HepG2 (cell line): ENCODE data around the gene GDPD1. TPM values are rescaled to one million over a fixed set of nuclear protein-coding genes. Genes with fewer than 3 reads are reported as not detected.

Source experiments
- GLI4 ChIP-seq: sonication (generic); formaldehyde crosslinking; IDR thresholded peaks from 2 replicates; pipeline ENCODE4 v1.5.1; 2020; ENCODE audit warnings: missing genetic modification reagents, mild to moderate bottlenecking, moderate library complexity, borderline replicate concordance
- HOXA3 ChIP-seq: sonication (generic); formaldehyde crosslinking; IDR thresholded peaks from 2 replicates; pipeline ENCODE4 v1.5.0; 2020; ENCODE audit warnings: missing genetic modification reagents
- KMT2A ChIP-seq: sonication (generic); formaldehyde crosslinking; IDR thresholded peaks from 2 replicates; pipeline ENCODE4 v1.4.0; 2020; ENCODE audit warnings: missing genetic modification reagents
- NAIF1 ChIP-seq: sonication (generic); formaldehyde crosslinking; IDR thresholded peaks from 2 replicates; pipeline ENCODE4 v1.5.0; 2020; ENCODE audit warnings: mild to moderate bottlenecking, missing genetic modification reagents, borderline replicate concordance
- NCOA2 ChIP-seq: sonication (generic); formaldehyde crosslinking; IDR thresholded peaks from 2 replicates; pipeline ENCODE4 v1.8.0; 2022; ENCODE audit warnings: inconsistent platforms
- NCOA5 ChIP-seq: sonication (generic); formaldehyde crosslinking; IDR thresholded peaks from 2 replicates; pipeline ENCODE4 v1.4.0; 2020; ENCODE audit warnings: missing genetic modification reagents
- PLSCR1 ChIP-seq: sonication (generic); formaldehyde crosslinking; IDR thresholded peaks from 2 replicates; pipeline ENCODE4 v1.5.0; 2020; ENCODE audit warnings: missing genetic modification reagents, mild to moderate bottlenecking, borderline replicate concordance
- REL ChIP-seq: sonication (generic); formaldehyde crosslinking; conservative IDR thresholded peaks from 2 replicates; pipeline ENCODE4 v1.8.0; 2022; ENCODE audit warnings: mild to moderate bottlenecking, missing genetic modification reagents, moderate library complexity
- TSC22D2 ChIP-seq: sonication (generic); formaldehyde crosslinking; IDR thresholded peaks from 2 replicates; pipeline ENCODE4 v1.5.1; 2020; ENCODE audit warnings: missing genetic modification reagents, mild to moderate bottlenecking, borderline replicate concordance
- XBP1 ChIP-seq: sonication (generic); formaldehyde crosslinking; IDR thresholded peaks from 2 replicates; pipeline ENCODE4 v1.5.0; 2020; ENCODE audit warnings: missing genetic modification reagents
- ZBTB7A ChIP-seq: sonication (generic); formaldehyde crosslinking; IDR thresholded peaks from 2 replicates; pipeline ENCODE4 v1.8.0; 2022; ENCODE audit warnings: mild to moderate bottlenecking, missing genetic modification reagents
- ZFP1 ChIP-seq: IDR thresholded peaks from 2 replicates; pipeline ENCODE4 v1.6.1; 2016
- ZNF136 ChIP-seq: sonication (generic); formaldehyde crosslinking; IDR thresholded peaks from 2 replicates; pipeline ENCODE4 v1.8.1; 2022; ENCODE audit warnings: low read depth, mild to moderate bottlenecking, moderate library complexity, missing genetic modification reagents
- ZNF20 ChIP-seq: sonication (generic); formaldehyde crosslinking; IDR thresholded peaks from 2 replicates; pipeline ENCODE4 v1.4.0; 2020; ENCODE audit warnings: mild to moderate bottlenecking, moderate library complexity, missing genetic modification reagents
- ZNF230 ChIP-seq: sonication (generic); formaldehyde crosslinking; IDR thresholded peaks from 2 replicates; pipeline ENCODE4 v1.4.0; 2020; ENCODE audit warnings: mild to moderate bottlenecking, missing genetic modification reagents
- ZNF337 ChIP-seq: sonication (generic); formaldehyde crosslinking; IDR thresholded peaks from 2 replicates; pipeline ENCODE4 v1.5.1; 2020; ENCODE audit warnings: missing genetic modification reagents, low read depth, mild to moderate bottlenecking, borderline replicate concordance
- ZNF574 ChIP-seq: sonication (generic); formaldehyde crosslinking; IDR thresholded peaks from 2 replicates; pipeline ENCODE4 v1.4.0; 2020; ENCODE audit warnings: missing genetic modification reagents
- ZNF598 ChIP-seq: sonication (generic); formaldehyde crosslinking; IDR thresholded peaks from 2 replicates; pipeline ENCODE4 v1.5.1; 2020; ENCODE audit warnings: mild to moderate bottlenecking, missing genetic modification reagents, borderline replicate concordance
- ZNF83 ChIP-seq: sonication (generic); formaldehyde crosslinking; IDR thresholded peaks from 2 replicates; pipeline ENCODE4 v1.4.0; 2020; ENCODE audit warnings: missing genetic modification reagents, mild to moderate bottlenecking, borderline replicate concordance
- polyA plus RNA-seq, 8 experiments: library from polyadenylated mRNA; depleted of rRNA in 3 of 8; stranded (reverse) in 7 of 8; unstranded in 1 of 8; fragments of >200 nt; fragmentation: Illumina TruSeq in 4 of 8; extraction: Trizol in 4 of 8; gene quantifications; 2 replicates each; pipeline versions ENCODE4 v1.2.1 to v1.2.3, GENCODE V29; 2011 to 2016; ENCODE audit warnings: low read depth in 4 of 8, missing spikeins in 1 of 8, mixed read lengths in 1 of 8; ENCODE audit not compliant: insufficient read depth in 1 of 8
- total RNA-seq, 5 experiments: library from RNA; depleted of rRNA; stranded (reverse); fragments of >200 nt; fragmentation: Illumina TruSeq; extraction: Trizol; gene quantifications; 2 replicates each; pipeline ENCODE4 v1.2.3, GENCODE V29; 2016; ENCODE audit warnings: low read depth in 1 of 5
- TF ChIP-seq, protein P1 (sequence below): sonication (generic); formaldehyde crosslinking; IDR thresholded peaks from 2 replicates; pipeline ENCODE4 v1.9.0; 2021; ENCODE audit warnings: missing genetic modification reagents, borderline replicate concordance
- TF ChIP-seq, protein P2 (sequence below): sonication (generic); formaldehyde crosslinking; IDR thresholded peaks from 2 replicates; pipeline ENCODE4 v1.4.0; 2020; ENCODE audit warnings: missing genetic modification reagents

The GDPD1 gene
- total and polyA plus RNA-seq, 2 of the 13 experiments (the other 11 are each of a cell fraction or from before 2014, with no cell fraction given), result 6.0 to 7.7 TPM

DNA sequence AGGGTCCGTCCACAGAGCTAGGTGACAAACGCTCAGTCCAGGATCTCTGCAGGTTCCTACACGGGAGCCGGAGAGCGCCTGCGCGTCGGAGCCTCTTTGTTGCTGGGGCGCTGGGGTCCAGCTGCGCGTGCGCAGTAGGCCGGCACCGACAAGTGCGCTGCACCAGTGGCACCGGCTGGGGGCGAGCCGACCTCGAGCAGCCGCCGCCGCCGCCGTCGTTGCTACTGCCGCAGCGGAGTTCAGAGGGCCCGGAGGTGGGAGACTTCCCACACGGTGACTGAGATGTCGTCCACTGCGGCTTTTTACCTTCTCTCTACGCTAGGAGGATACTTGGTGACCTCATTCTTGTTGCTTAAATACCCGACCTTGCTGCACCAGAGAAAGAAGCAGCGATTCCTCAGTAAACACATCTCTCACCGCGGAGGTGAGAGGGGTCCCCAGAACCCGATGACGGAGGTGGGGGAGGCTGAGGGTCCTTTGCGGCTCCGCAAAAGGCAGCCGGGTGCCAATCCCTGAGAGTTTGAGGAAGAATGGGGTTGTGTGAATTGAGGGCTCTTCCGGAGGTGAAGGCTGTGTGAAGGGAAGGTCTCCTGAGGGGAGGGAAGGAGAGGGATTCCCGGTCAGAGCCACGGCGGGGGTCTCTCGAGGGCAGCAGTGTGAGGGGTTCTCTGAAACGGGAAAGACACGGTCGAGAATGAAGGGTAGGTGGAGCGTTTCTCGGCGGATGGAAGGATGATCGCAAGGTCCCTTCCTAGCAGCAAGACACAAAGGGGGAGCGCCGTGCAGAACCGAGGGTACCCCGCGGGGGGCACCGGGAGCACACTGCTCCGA lies at the start of gene GDPD1 (continued):
- peak; percentile 74; the same call in 1 of the 2 replicates for TF ChIP-seq ZNF574
- TF ChIP-seq, protein P1, sequence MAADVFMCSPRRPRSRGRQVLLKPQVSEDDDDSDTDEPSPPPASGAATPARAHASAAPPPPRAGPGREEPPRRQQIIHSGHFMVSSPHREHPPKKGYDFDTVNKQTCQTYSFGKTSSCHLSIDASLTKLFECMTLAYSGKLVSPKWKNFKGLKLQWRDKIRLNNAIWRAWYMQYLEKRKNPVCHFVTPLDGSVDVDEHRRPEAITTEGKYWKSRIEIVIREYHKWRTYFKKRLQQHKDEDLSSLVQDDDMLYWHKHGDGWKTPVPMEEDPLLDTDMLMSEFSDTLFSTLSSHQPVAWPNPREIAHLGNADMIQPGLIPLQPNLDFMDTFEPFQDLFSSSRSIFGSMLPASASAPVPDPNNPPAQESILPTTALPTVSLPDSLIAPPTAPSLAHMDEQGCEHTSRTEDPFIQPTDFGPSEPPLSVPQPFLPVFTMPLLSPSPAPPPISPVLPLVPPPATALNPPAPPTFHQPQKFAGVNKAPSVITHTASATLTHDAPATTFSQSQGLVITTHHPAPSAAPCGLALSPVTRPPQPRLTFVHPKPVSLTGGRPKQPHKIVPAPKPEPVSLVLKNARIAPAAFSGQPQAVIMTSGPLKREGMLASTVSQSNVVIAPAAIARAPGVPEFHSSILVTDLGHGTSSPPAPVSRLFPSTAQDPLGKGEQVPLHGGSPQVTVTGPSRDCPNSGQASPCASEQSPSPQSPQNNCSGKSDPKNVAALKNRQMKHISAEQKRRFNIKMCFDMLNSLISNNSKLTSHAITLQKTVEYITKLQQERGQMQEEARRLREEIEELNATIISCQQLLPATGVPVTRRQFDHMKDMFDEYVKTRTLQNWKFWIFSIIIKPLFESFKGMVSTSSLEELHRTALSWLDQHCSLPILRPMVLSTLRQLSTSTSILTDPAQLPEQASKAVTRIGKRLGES (CRISPR knock-in tag), result no peak
- no peak for TF ChIP-seq ZNF337 (CRISPR knock-in tag)
- TF ChIP-seq HOXA3, result peak; percentile 75
- no peak for TF ChIP-seq NCOA5 (CRISPR knock-in tag)
- peak; percentile 17; the same call in 1 of the 2 replicates for TF ChIP-seq ZNF136 (CRISPR knock-in tag)
- TF ChIP-seq ZNF83 (CRISPR knock-in tag), result no peak
- peak; percentile 83; the same call in 1 of the 2 replicates for TF ChIP-seq NAIF1
- peak; percentile 72 for TF ChIP-seq KMT2A (CRISPR knock-in tag)
- 0 out of 2 replicates have a peak, but pooled peaks have one; percentile 8 for TF ChIP-seq NCOA2
- no peak for TF ChIP-seq ZFP1 (CRISPR knock-in tag)
- TF ChIP-seq REL (CRISPR knock-in tag), result no peak
- TF ChIP-seq, protein P2, sequence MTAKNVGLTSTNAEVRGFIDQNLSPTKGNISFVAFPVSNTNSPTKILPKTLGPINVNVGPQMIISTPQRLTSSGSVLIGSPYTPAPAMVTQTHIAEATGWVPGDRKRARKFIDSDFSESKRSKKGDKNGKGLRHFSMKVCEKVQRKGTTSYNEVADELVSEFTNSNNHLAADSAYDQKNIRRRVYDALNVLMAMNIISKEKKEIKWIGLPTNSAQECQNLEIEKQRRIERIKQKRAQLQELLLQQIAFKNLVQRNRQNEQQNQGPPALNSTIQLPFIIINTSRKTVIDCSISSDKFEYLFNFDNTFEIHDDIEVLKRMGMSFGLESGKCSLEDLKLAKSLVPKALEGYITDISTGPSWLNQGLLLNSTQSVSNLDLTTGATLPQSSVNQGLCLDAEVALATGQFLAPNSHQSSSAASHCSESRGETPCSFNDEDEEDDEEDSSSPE (CRISPR knock-in tag), result peak; percentile 65; the same call in 1 of the 2 replicates
- no peak for TF ChIP-seq ZNF20 (CRISPR knock-in tag)
- TF ChIP-seq GLI4 (CRISPR knock-in tag), result no peak
- peak; percentile 91 for TF ChIP-seq ZBTB7A (CRISPR knock-in tag)
- TF ChIP-seq PLSCR1 (CRISPR knock-in tag), result no peak
- TF ChIP-seq ZNF598 (CRISPR knock-in tag), result no peak
- TF ChIP-seq ZNF230, result peak; percentile 66; the same call in 1 of the 2 replicates
- peak; percentile 40; the same call in 1 of the 2 replicates for TF ChIP-seq TSC22D2 (CRISPR knock-in tag)
- no peak for TF ChIP-seq XBP1
